Eye (tissue), 1 donor: Measurements from ENCODE around the gene RGS14.
"Not testable (repeated sequence)": the region's sequence is repeated elsewhere in the genome, so short reads cannot be mapped to it uniquely, and the experiment has no call there.

Source experiments
- DNase-seq: peaks from one replicate; pipeline ENCODE4 v3.0.0-alpha.2; 2015

The RGS14 gene

DNA sequence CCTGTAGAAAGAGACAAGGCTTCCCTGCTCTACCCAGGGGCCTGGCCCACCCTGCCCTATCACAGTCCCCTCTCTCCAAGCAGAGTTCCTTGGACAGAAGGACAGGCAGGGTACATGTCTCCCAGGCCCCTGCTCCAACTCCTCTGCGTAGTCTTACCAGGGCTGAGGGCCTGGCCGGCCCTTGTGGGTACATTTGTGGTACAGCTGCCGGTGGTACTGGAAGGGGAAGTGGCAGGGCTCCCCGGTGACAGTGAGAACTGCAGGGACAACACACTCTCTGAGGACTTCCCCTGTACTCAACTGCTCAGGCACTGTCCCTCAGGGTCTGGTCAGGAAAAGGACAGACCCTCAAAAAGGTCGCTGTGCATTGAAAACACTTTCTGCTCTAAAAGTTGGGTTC is 48.1 kb downstream of the RGS14 start:
- no peak for DNase-seq

DNA sequence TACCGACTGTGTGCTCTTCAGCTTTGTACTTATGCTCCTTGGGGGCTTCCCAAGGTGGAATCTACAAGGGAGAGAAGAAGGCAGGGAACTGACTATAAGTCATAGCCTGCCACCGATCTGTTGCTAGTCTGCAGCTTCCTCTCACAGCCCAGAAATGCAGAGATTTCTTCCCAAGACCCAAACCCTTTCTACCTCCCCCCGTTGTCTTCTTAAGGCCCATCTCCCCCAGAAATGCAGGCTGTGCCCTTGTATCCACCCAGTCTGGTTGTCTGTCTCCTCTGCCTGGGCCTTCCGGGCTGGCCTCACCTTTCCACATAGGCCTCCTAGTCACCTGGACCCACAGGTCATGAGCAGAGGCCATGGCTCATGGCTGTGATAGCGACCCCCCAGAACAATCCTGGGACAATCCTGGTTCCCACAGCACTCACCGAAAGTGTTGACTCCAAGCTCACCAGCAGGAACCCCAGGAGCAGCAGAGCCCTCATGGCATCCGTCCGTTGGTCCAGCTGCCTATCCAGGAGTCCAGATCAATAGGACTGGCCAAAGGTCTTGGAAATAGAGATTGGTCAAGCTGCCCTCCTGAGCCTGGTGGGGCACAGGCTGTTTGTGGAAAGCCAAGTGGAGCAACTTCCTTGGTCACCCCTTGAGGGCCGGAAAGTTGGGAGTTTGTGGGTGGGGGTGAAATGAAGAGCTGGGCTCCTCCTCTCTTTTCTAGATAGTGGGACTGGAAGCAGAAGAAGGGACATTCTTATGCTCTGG is 51.5 kb downstream of the RGS14 start, which contains the start of gene F12:
Gene F12 (minus strand): TSS at position 522 of the 759 bp plus-strand sequence. CDS start 37 bp downstream, at position 485.
- DNase-seq, result no peak

DNA sequence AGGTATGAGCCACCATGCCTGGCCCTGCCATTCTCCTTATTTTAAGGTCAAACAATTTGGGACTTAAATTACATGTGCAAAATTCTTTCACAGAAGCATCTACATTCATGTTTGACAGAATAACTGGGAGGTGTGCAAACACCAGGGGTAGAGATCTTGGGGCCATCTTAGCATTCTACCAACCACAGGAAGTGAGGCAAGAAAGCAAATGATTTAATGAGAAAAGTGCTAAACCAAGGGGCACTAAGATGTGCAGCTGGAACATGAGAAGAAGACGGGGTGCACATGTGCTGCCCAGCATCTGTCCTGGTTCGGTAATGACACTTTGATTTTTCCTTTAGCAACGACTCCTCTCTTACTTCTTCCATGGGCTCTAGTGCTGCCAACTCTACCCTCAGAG is 52.9 kb downstream of the RGS14 start:
- DNase-seq, result no peak

- no peak for DNase-seq
These were observed 55.0 kb downstream of the RGS14 start for GRCh38 chr5:177412603-177413233.

DNA sequence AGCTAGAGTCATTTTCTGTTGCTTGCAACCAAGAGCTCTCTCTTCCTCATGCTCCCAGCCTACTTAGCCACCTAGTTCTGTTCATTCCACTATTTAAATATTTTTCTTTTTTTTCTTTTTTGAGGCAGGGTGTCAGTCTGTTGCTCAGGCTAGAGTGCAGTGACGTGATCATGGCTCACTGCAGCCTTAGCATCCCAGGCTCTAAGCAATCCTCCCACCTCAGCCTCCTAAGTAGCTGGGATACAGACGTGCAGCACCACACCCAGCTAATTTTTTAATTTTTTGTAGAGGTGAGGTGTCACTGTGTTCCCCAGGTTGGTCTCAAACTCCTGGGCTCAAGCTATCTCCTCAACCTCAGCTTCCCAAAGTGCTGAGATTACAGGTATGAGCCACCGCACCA is 56.8 kb downstream of the RGS14 start:
- DNase-seq, result no peak

DNA sequence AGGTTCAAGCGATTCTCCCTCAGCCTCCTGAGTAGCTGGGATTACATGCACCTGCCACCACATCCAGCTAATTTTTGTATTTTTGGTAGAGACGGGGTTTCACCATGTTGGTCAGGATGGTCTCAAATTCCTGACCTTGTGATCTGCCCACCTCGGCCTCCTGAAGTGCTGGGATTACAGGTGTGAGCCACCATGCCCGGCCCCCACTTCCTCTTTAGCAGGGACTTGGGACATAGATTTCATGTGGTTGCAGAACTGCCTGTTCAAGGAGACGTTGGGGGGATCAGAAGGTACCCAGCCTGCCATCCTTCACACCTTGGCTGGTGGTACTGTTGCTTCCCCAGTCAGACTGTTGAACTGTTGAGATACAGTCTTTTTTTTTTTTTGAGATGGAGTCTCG is 59.4 kb downstream of the RGS14 start:
- DNase-seq, result not testable (repeated sequence)

- no peak for DNase-seq
These were observed 61.3 kb downstream of the RGS14 start for GRCh38 chr5:177419046-177419445.

- DNase-seq, result not testable (repeated sequence)
These were observed 62.7 kb downstream of the RGS14 start for GRCh38 chr5:177420472-177420871.

- peak; percentile 48 for DNase-seq
These were observed 63.5 kb downstream of the RGS14 start for GRCh38 chr5:177421062-177421798.
